Measurements from ENCODE around the gene PABPN1L. TPM values are rescaled to one million over a fixed set of nuclear protein-coding genes. Genes with fewer than 3 reads are reported as not detected.

Gene PABPN1L
- total RNA-seq, 1 donor from 2014 or later = not detected

GRCh38 chr16:88864099-88864498 lies 2.4 kb downstream of the PABPN1L start:
- no peak overlapping the region for H3K4me3 ChIP-seq
- DNase-seq (ENCODE audit: extremely low spot score in 2 of 2) = no peak
- H3K36me3 ChIP-seq = peaks cover 0 to 29% of the 10 kb centered on the region in 2 donors
- H3K4me1 ChIP-seq = peaks cover 5% of the 10 kb centered on the region
- intact Hi-C loops (cut with DNase I) = no loop called here
- H3K27me3 ChIP-seq = no peaks in the 10 kb centered on the region
- H3K27ac ChIP-seq = no peak overlapping the region
- no peak for TF ChIP-seq POLR2A (IDR thresholded peaks at IDR 0.05)
- TF ChIP-seq CTCF (IDR thresholded peaks at IDR 0.05) = no peak
- TF ChIP-seq POLR2AphosphoS5 (IDR thresholded peaks at IDR 0.05; ENCODE audit: insufficient read depth in 1 of 2, low read depth in 1 of 2) = no peak
- H3K9me3 ChIP-seq = no peaks in the 10 kb centered on the region

GRCh38 chr16:88863426-88863825 lies 3.0 kb downstream of the PABPN1L start:
- no peak overlapping the region for H3K4me3 ChIP-seq
- TF ChIP-seq POLR2A (IDR thresholded peaks at IDR 0.05) (no peak), POLR2AphosphoS5 (IDR thresholded peaks at IDR 0.05; ENCODE audit: insufficient read depth in 1 of 2, low read depth in 1 of 2) (no peak), CTCF (IDR thresholded peaks at IDR 0.05) (no peak)
- no peak for DNase-seq (ENCODE audit: extremely low spot score in 2 of 2)
- intact Hi-C loops (cut with DNase I) = no loop called here
- no peaks in the 10 kb centered on the region for H3K27me3 ChIP-seq
- H3K9me3 ChIP-seq = no peaks in the 10 kb centered on the region
- peaks cover 0 to 36% of the 10 kb centered on the region in 2 donors for H3K36me3 ChIP-seq
- no peak overlapping the region for H3K27ac ChIP-seq
- peaks cover 11% of the 10 kb centered on the region for H3K4me1 ChIP-seq

GRCh38 chr16:88862968-88863367 lies 3.5 kb downstream of the PABPN1L start:
- Histone ChIP-seq H3K9me3 (no peaks in the 10 kb centered on the region), H3K27me3 (no peaks in the 10 kb centered on the region), H3K27ac (no peak overlapping the region), H3K4me3 (no peak overlapping the region), H3K4me1 (peaks cover 16% of the 10 kb centered on the region), H3K36me3 (peaks cover 0 to 36% of the 10 kb centered on the region in 2 donors)
- intact Hi-C loops (cut with DNase I) = no loop called here
- no peak for TF ChIP-seq POLR2AphosphoS5 (IDR thresholded peaks at IDR 0.05; ENCODE audit: insufficient read depth in 1 of 2, low read depth in 1 of 2)
- no peak for TF ChIP-seq CTCF (IDR thresholded peaks at IDR 0.05)
- TF ChIP-seq POLR2A (IDR thresholded peaks at IDR 0.05) = no peak
- DNase-seq (ENCODE audit: extremely low spot score in 2 of 2) = no peak

GRCh38 chr16:88861359-88861758 lies 5.1 kb downstream of the PABPN1L start:
- H3K4me3 ChIP-seq = no peak overlapping the region
- peaks cover 0 to 36% of the 10 kb centered on the region in 2 donors for H3K36me3 ChIP-seq
- H3K4me1 ChIP-seq = peaks cover 22% of the 10 kb centered on the region
- H3K27me3 ChIP-seq = no peaks in the 10 kb centered on the region
- no peak for TF ChIP-seq POLR2A (IDR thresholded peaks at IDR 0.05)
- TF ChIP-seq CTCF (IDR thresholded peaks at IDR 0.05) = no peak
- TF ChIP-seq POLR2AphosphoS5 (IDR thresholded peaks at IDR 0.05; ENCODE audit: insufficient read depth in 1 of 2, low read depth in 1 of 2) = no peak
- no peaks in the 10 kb centered on the region for H3K9me3 ChIP-seq
- no peak overlapping the region for H3K27ac ChIP-seq
- DNase-seq (ENCODE audit: extremely low spot score in 2 of 2) = no peak
- intact Hi-C loops (cut with DNase I) = no loop called here

GRCh38 chr16:88859381-88860091 lies 6.9 kb downstream of the PABPN1L start:
- H3K4me3 ChIP-seq = no peak overlapping the region
- H3K4me1 ChIP-seq = peaks cover 40% of the 10 kb centered on the region
- intact Hi-C loops (cut with DNase I) = no loop called here
- no peak overlapping the region for H3K27ac ChIP-seq
- no peak for DNase-seq (ENCODE audit: extremely low spot score in 2 of 2)
- H3K36me3 ChIP-seq = peaks cover 0 to 36% of the 10 kb centered on the region in 2 donors
- TF ChIP-seq POLR2AphosphoS5 (IDR thresholded peaks at IDR 0.05; ENCODE audit: insufficient read depth in 1 of 2, low read depth in 1 of 2) (no peak), CTCF (IDR thresholded peaks at IDR 0.05) (no peak), POLR2A (IDR thresholded peaks at IDR 0.05) (no peak)
- no peaks in the 10 kb centered on the region for H3K27me3 ChIP-seq
- no peaks in the 10 kb centered on the region for H3K9me3 ChIP-seq

Measured in vagina (tissue), 2 donors.